Body of pancreas (tissue), 4 donors: Measurements from ENCODE around the gene MYO5C.
A peak's percentile ranks its signal among the peaks of the same experiment; 100 is the strongest.

ENCODE experiments used
- CTCF ChIP-seq, 7 experiments: fragments of 450-650 bp in 4 of 7; fragments of 200-600 bp in 3 of 7; sonication (generic) in 3 of 7; IDR thresholded peaks; one replicate each; pipeline ENCODE4 v1.5.1; 2016 to 2019; ENCODE audit warnings: antibody characterized with exemption in 7 of 7
- POLR2A ChIP-seq, 3 donors: fragments of 450-650 bp; IDR thresholded peaks; one replicate each; pipeline ENCODE4 v1.6.1; 2016; ENCODE audit warnings: antibody characterized with exemption in 3 of 3, mild to moderate bottlenecking in 2 of 3

DNA sequence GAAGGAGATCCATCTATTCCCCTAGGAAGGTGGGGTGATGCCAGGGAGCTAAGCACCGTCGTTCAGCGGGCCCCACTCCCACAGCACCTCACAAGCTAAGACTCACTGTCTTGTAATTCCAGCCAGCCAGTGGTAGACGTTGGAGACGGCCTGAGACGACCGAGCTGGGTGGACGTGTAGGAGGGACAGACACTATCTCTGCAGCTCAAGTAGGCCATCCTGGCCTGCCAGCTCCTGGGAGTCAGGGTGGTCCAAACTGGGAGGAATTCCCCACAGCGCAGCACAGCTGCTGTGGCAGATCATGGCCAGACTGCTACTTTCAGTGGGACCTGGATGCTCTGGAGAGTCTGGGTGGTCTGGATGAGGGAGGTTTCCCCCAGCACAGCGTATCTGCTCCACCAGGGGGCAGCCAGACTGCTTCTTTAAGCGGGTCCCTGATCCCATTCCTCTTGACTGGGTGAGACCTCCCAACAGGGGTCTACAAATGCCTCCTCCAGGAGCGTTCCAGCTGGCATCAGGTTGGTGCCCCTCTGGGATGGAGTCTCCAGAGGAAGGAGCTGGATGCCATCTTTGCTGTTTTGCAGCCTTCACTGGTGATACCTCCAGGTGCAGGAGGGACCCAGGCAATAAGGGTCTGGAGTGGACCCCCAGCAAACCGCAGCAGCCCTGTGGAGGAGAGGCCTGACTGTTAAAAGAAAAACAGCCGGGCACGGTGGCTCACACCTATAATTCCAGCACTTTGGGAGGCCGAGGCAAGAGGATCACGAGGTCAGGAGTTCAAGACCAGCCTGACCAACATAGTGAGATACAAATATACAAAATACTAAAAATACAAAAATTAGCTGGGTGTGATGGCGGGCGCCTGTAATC is 132.0 kb downstream of the MYO5C start:
- TF ChIP-seq CTCF (IDR thresholded peaks at IDR 0.05), result peak in 1 of 7 experiments; percentile 9
- TF ChIP-seq POLR2A (IDR thresholded peaks at IDR 0.05), result no peak
